ENCODE data around the gene CST9.

DNA sequence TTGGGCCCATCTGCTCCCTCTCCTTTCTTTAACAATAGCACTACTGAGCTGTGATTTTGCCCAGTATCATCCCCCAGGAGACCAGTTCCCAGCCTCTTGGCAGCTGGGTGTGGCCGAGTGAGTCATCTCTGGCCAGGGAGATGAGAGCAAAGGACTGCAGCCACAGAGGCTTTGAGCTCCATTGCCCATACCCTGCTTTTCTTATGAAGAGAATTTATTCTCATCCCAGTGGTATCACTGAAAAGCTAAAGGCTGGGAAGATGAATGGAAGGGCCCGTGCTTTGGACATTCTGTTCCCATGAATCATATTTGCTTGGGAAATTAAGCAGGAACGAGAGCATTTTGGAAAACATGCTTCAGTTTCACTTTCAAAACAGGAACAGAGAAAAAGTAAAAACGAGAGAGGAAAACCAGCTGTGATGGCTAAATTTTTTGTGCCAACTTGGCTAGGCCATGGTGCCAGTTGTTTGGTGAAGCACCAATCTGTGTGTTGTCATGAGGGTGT lies 17.2 kb upstream of the CST9 start:
- TF ChIP-seq, protein P1, sequence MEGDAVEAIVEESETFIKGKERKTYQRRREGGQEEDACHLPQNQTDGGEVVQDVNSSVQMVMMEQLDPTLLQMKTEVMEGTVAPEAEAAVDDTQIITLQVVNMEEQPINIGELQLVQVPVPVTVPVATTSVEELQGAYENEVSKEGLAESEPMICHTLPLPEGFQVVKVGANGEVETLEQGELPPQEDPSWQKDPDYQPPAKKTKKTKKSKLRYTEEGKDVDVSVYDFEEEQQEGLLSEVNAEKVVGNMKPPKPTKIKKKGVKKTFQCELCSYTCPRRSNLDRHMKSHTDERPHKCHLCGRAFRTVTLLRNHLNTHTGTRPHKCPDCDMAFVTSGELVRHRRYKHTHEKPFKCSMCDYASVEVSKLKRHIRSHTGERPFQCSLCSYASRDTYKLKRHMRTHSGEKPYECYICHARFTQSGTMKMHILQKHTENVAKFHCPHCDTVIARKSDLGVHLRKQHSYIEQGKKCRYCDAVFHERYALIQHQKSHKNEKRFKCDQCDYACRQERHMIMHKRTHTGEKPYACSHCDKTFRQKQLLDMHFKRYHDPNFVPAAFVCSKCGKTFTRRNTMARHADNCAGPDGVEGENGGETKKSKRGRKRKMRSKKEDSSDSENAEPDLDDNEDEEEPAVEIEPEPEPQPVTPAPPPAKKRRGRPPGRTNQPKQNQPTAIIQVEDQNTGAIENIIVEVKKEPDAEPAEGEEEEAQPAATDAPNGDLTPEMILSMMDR (IDR thresholded peaks at IDR 0.05) = no peak
- TF ChIP-seq POLR2A (IDR thresholded peaks at IDR 0.05) = no peak

All from suprapubic skin (tissue), 3 donors.